Endothelial cell of umbilical vein (primary cell): Measurements from ENCODE around the gene AQP12B. TPM values are rescaled to one million over a fixed set of nuclear protein-coding genes. Genes with fewer than 3 reads are reported as not detected.
"Not testable (repeated sequence)": the region's sequence is repeated elsewhere in the genome, so short reads cannot be mapped to it uniquely, and the experiment has no call there.

Source experiments
- BruUV-seq: library from RNA; stranded (reverse); fragments of 400-500 nt; replicated peaks from 2 replicates; lab custom pipeline; 2021; lab: Mats Ljungman, UMichigan
- CTCF ChIA-PET: fragments of 300-600, 350-600 bp; sonication (Branson Sonifier 250); formaldehyde crosslinking; loops from one replicate; lab custom pipeline; 2021; ENCODE audit warnings: antibody characterized with exemption, inconsistent platforms; lab: Charles Lee
- POLR2A ChIA-PET: fragments of 300-600, 350-600 bp; sonication (Branson Sonifier 250); formaldehyde crosslinking; loops from one replicate; lab custom pipeline; 2021; ENCODE audit warnings: antibody characterized with exemption, inconsistent platforms; lab: Charles Lee
- DNase-seq: peaks from one replicate; pipeline ENCODE4 v3.0.0-alpha.2; 2011; ENCODE audit warnings: low read depth, low spot score
- FAIRE-seq: peaks from 2 replicates; lab custom pipeline; 2011; peaks lifted over from hg19 to GRCh38; lab: Jason Lieb, UNC
- H2AFZ ChIP-seq: 2 replicates; pipeline ENCODE4 v1.6.0; 2012; ENCODE audit warnings: low read depth, low read length, control low read depth, inconsistent platforms
- H3K27ac ChIP-seq: 2 replicates; pipeline ENCODE4 v1.5.1; 2011; ENCODE audit warnings: low read depth, mild to moderate bottlenecking, control low read depth, low read length, moderate library complexity; ENCODE audit not compliant: insufficient read depth
- H3K27me3 ChIP-seq, 2 experiments: 2 replicates each; pipeline versions ENCODE4 v1.6.0 to v1.6.1; 2011; ENCODE audit warnings: low read length in 2 of 2, mixed read lengths in 1 of 2; ENCODE audit not compliant: control insufficient read depth in 2 of 2, insufficient read depth in 2 of 2
- H3K36me3 ChIP-seq, 2 experiments: 2 replicates in 1 of 2; 3 replicates in 1 of 2; pipeline ENCODE4 v1.5.1; 2011; ENCODE audit warnings: low read length in 2 of 2, mild to moderate bottlenecking in 1 of 2, moderate library complexity in 1 of 2; ENCODE audit not compliant: control insufficient read depth in 2 of 2, insufficient read depth in 2 of 2; ENCODE audit errors: extremely low read depth in 1 of 2
- H3K4me1 ChIP-seq: 3 replicates; pipeline ENCODE4 v1.5.1; 2011; ENCODE audit warnings: mild to moderate bottlenecking, low read length; ENCODE audit not compliant: control insufficient read depth, insufficient read depth; ENCODE audit errors: extremely low read depth
- H3K4me2 ChIP-seq: 2 replicates; pipeline ENCODE4 v1.6.1; 2011; ENCODE audit warnings: low read length, control low read depth, mixed read lengths; ENCODE audit not compliant: insufficient read depth
- H3K4me3 ChIP-seq, 3 experiments: fragments of 200-600 bp in 1 of 3; sonication (generic), shearing (Covaris generic) in 1 of 3; replicated peaks in 1 of 3; 2 replicates each; pipeline ENCODE4 v1.5.1; 2011 to 2016; ENCODE audit warnings: control low read depth in 3 of 3, low read length in 3 of 3, mild to moderate bottlenecking in 2 of 3, inconsistent platforms in 1 of 3, low read depth in 1 of 3, moderate library complexity in 1 of 3; ENCODE audit not compliant: insufficient read depth in 1 of 3
- H3K79me2 ChIP-seq: 2 replicates; pipeline ENCODE4 v1.6.0; 2012; ENCODE audit warnings: low read length, inconsistent platforms; ENCODE audit not compliant: control insufficient read depth, insufficient read depth
- H3K9ac ChIP-seq: replicated peaks from 2 replicates; pipeline ENCODE3; 2011; ENCODE audit warnings: low read length, control low read depth; ENCODE audit not compliant: insufficient read depth; ENCODE audit errors: extremely low read depth
- H3K9me1 ChIP-seq: replicated peaks from 3 replicates; pipeline ENCODE4 v1.6.0; 2011; ENCODE audit warnings: mild to moderate bottlenecking, low read length; ENCODE audit not compliant: control insufficient read depth, insufficient read depth; ENCODE audit errors: extremely low read depth
- H3K9me3 ChIP-seq: replicated peaks from 2 replicates; pipeline ENCODE4 v1.5.1; 2012; ENCODE audit warnings: low read length, inconsistent platforms; ENCODE audit not compliant: control insufficient read depth, insufficient read depth
- H4K20me1 ChIP-seq: replicated peaks from 2 replicates; pipeline ENCODE3; 2011; ENCODE audit warnings: mild to moderate bottlenecking, low read length; ENCODE audit not compliant: control insufficient read depth, insufficient read depth; ENCODE audit errors: extremely low read depth
- dilution Hi-C: fragments of 300-500 bp; cut with MboI; formaldehyde crosslinking; loops from one replicate; pipeline ENCODE4 v1.15.0; 2019; ENCODE audit warnings: low sequenced_read_pairs; ENCODE audit not compliant: extremely low pct_ligation_motif_present
- intact Hi-C: fragments of 100-400 bp; cut with micrococcal nuclease; formaldehyde crosslinking; loops from one replicate; pipeline ENCODE4 v1.10.0; 2022
- polyA plus RNA-seq, 4 experiments: library from polyadenylated mRNA; depleted of rRNA in 3 of 4; stranded (reverse) in 3 of 4; unstranded in 1 of 4; fragments of >200 nt; gene quantifications; 2 replicates each; pipeline versions ENCODE4 v1.2.1 to v1.2.3, GENCODE V29; 2011 to 2012; ENCODE audit warnings: missing spikeins in 1 of 4
- total RNA-seq: library from RNA; stranded (reverse); gene quantifications from 2 replicates; pipeline ENCODE4 v1.2.3, GENCODE V29; 2021

AQP12B gene
- total and polyA plus RNA-seq, 2 donors (not counting 3 experiments of a cell fraction or from before 2014, with no cell fraction given): not detected

- H3K4me2 ChIP-seq, H3K4me3 ChIP-seq, H3K9ac ChIP-seq, H3K79me2 ChIP-seq, H3K9me3 ChIP-seq, H4K20me1 ChIP-seq, BruUV-seq, DNase-seq, H3K27me3 ChIP-seq, H3K9me1 ChIP-seq, H3K36me3 ChIP-seq, POLR2A ChIA-PET, dilution Hi-C loops, H2AFZ ChIP-seq, H3K4me1 ChIP-seq, H3K27ac ChIP-seq, intact Hi-C loops, CTCF ChIA-PET: not testable (repeated sequence)
- FAIRE-seq: peak; percentile 95
Measured at GRCh38 chr2:240698852-240699561, 16.3 kb upstream of the AQP12B start.

GRCh38 chr2:240696469-240696868, 13.8 kb upstream of the AQP12B start:
- H3K79me2 ChIP-seq, DNase-seq, H3K9me1 ChIP-seq, H3K4me1 ChIP-seq, H3K27ac ChIP-seq, dilution Hi-C loops, H3K9ac ChIP-seq, H3K27me3 ChIP-seq, H3K4me3 ChIP-seq, intact Hi-C loops, BruUV-seq, H3K36me3 ChIP-seq, FAIRE-seq, H3K4me2 ChIP-seq, H2AFZ ChIP-seq, H4K20me1 ChIP-seq, CTCF ChIA-PET, POLR2A ChIA-PET, H3K9me3 ChIP-seq: not testable (repeated sequence)

- BruUV-seq, intact Hi-C loops, CTCF ChIA-PET, H3K9ac ChIP-seq, H3K4me2 ChIP-seq, H3K36me3 ChIP-seq, H3K4me3 ChIP-seq, H3K9me3 ChIP-seq, DNase-seq, POLR2A ChIA-PET, H4K20me1 ChIP-seq, H3K27me3 ChIP-seq, H2AFZ ChIP-seq, FAIRE-seq, H3K27ac ChIP-seq, H3K79me2 ChIP-seq, H3K4me1 ChIP-seq, H3K9me1 ChIP-seq, dilution Hi-C loops: not testable (repeated sequence)
Measured at GRCh38 chr2:240695593-240695992, 12.9 kb upstream of the AQP12B start.

- H3K4me3 ChIP-seq, H4K20me1 ChIP-seq, DNase-seq, H3K4me2 ChIP-seq, H3K9me3 ChIP-seq, dilution Hi-C loops, H3K9me1 ChIP-seq, BruUV-seq, intact Hi-C loops, H3K79me2 ChIP-seq, H3K4me1 ChIP-seq, H2AFZ ChIP-seq, POLR2A ChIA-PET, H3K36me3 ChIP-seq, H3K27ac ChIP-seq, FAIRE-seq, H3K9ac ChIP-seq, H3K27me3 ChIP-seq, CTCF ChIA-PET: not testable (repeated sequence)
Measured at GRCh38 chr2:240694304-240694703, 11.6 kb upstream of the AQP12B start.
